OCI-LY3 (cell line): ENCODE results near the gene RALGAPB.

Source experiments
- H2AFZ ChIP-seq: fragments of 200-600, 300-600 bp; shearing (Covaris generic); 2 replicates; pipeline ENCODE4 v1.6.0; 2014; ENCODE audit warnings: antibody characterized with exemption, low read depth, low read length
- H3K27ac ChIP-seq: fragments of 200-600, 300-600 bp; sonication (generic); 2 replicates; pipeline ENCODE4 v1.5.1; 2014; ENCODE audit warnings: mild to moderate bottlenecking, low read length, moderate library complexity, mixed read lengths
- H3K27me3 ChIP-seq: fragments of 200-600, 300-600 bp; sonication (generic); 2 replicates; pipeline ENCODE4 v1.6.1; 2014; ENCODE audit warnings: low read depth, low read length, mixed read lengths
- H3K36me3 ChIP-seq: fragments of 200-600, 300-600 bp; sonication (generic); replicated peaks from 2 replicates; pipeline ENCODE3; 2014; ENCODE audit warnings: low read depth, low read length, mixed read lengths
- H3K4me1 ChIP-seq: fragments of 300-600, 200-600 bp; sonication (generic); 2 replicates; pipeline ENCODE4 v1.6.1; 2014; ENCODE audit warnings: low read length, mixed read lengths
- H3K4me2 ChIP-seq: fragments of 200-600, 300-600 bp; sonication (generic); 2 replicates; pipeline ENCODE4 v1.6.1; 2014; ENCODE audit warnings: low read length, mixed read lengths
- H3K4me3 ChIP-seq: fragments of 300-600, 200-600 bp; sonication (generic); 2 replicates; pipeline ENCODE4 v1.5.1; 2014; ENCODE audit warnings: antibody characterized with exemption, mild to moderate bottlenecking, low read length, moderate library complexity
- H3K79me2 ChIP-seq: fragments of 300-600, 200-600 bp; shearing (Covaris generic); 2 replicates; pipeline ENCODE4 v1.6.1; 2014; ENCODE audit warnings: mild to moderate bottlenecking, low read length, mixed read lengths
- H3K9ac ChIP-seq: fragments of 300-600, 200-600 bp; shearing (Covaris generic); 2 replicates; pipeline ENCODE4 v1.6.0; 2014; ENCODE audit warnings: mild to moderate bottlenecking, low read length, moderate library complexity
- H3K9me3 ChIP-seq: fragments of 200-600, 300-600 bp; shearing (Covaris generic); 2 replicates; pipeline ENCODE4 v1.6.1; 2014; ENCODE audit warnings: low read length, mixed read lengths; ENCODE audit not compliant: insufficient read depth
- H4K20me1 ChIP-seq: fragments of 200-600, 300-600 bp; sonication (generic); 2 replicates; pipeline ENCODE4 v1.6.1; 2016; ENCODE audit warnings: low read length, mixed read lengths; ENCODE audit not compliant: insufficient read depth
- CTCF ChIP-seq: fragments of 200-600, 300-600 bp; sonication (generic); IDR thresholded peaks from 2 replicates; pipeline ENCODE4 v1.5.1; 2014; ENCODE audit warnings: antibody characterized with exemption, low read length, low read depth
- EZH2phosphoT487 ChIP-seq: fragments of 200-600 bp; shearing (Covaris generic); IDR thresholded peaks from 2 replicates; pipeline ENCODE4 v1.6.1; 2018; ENCODE audit warnings: antibody characterized with exemption, mixed run types, low read depth

RALGAPB gene

GRCh38 chr20:38427655-38428023 lies 45.0 kb upstream of the RALGAPB start:
- Histone ChIP-seq H3K9ac (no peak overlapping the region), H3K27me3 (no peaks in the 10 kb centered on the region), H4K20me1 (peaks cover 95% of the 10 kb centered on the region), H3K4me3 (no peak overlapping the region), H2AFZ (no peak overlapping the region), H3K9me3 (no peaks in the 10 kb centered on the region), H3K4me1 (peaks cover 7% of the 10 kb centered on the region), H3K79me2 (peaks cover 98% of the 10 kb centered on the region), H3K36me3 (peaks cover 90% of the 10 kb centered on the region), H3K4me2 (no peak overlapping the region), H3K27ac (no peak overlapping the region)
- no peak for TF ChIP-seq CTCF
- TF ChIP-seq EZH2phosphoT487, result no peak

- peaks cover 96% of the 10 kb centered on the region for H4K20me1 ChIP-seq
- no peak overlapping the region for H3K4me2 ChIP-seq
- H3K36me3 ChIP-seq, result peaks cover 91% of the 10 kb centered on the region
- H3K9ac ChIP-seq, result no peak overlapping the region
- peaks cover 100% of the 10 kb centered on the region for H3K79me2 ChIP-seq
- H3K27me3 ChIP-seq, result no peaks in the 10 kb centered on the region
- H3K27ac ChIP-seq, result no peak overlapping the region
- peaks cover 17% of the 10 kb centered on the region for H3K4me1 ChIP-seq
- no peak overlapping the region for H2AFZ ChIP-seq
- H3K4me3 ChIP-seq, result no peak overlapping the region
- no peak for TF ChIP-seq EZH2phosphoT487
- TF ChIP-seq CTCF, result no peak
- H3K9me3 ChIP-seq, result no peaks in the 10 kb centered on the region
Observed at GRCh38 chr20:38428800-38429199, 43.8 kb upstream of the RALGAPB start.

GRCh38 chr20:38429301-38429700 lies 43.3 kb upstream of the RALGAPB start:
- Histone ChIP-seq H3K4me2 (no peak overlapping the region), H3K79me2 (peaks cover 100% of the 10 kb centered on the region), H3K9me3 (no peaks in the 10 kb centered on the region)

GRCh38 chr20:38430679-38431325 lies 41.8 kb upstream of the RALGAPB start:
- no peak overlapping the region for H3K9ac ChIP-seq
- H3K79me2 ChIP-seq, result peaks cover 99% of the 10 kb centered on the region

More at GRCh38 chr20:38429301-38429700, 43.3 kb upstream of the RALGAPB start:
- Histone ChIP-seq H3K36me3 (peaks cover 92% of the 10 kb centered on the region), H3K27me3 (no peaks in the 10 kb centered on the region), H3K4me1 (peaks cover 19% of the 10 kb centered on the region), H3K27ac (no peak overlapping the region), H3K4me3 (no peak overlapping the region), H3K9ac (no peak overlapping the region), H4K20me1 (peaks cover 95% of the 10 kb centered on the region), H2AFZ (no peak overlapping the region)
- TF ChIP-seq CTCF (no peak), EZH2phosphoT487 (no peak)

More at GRCh38 chr20:38430679-38431325, 41.8 kb upstream of the RALGAPB start:
- H3K36me3 ChIP-seq, result peaks cover 82% of the 10 kb centered on the region
- H3K4me2 ChIP-seq, result no peak overlapping the region
- H3K27me3 ChIP-seq, result no peaks in the 10 kb centered on the region
- TF ChIP-seq CTCF, result no peak
- TF ChIP-seq EZH2phosphoT487, result no peak
- no peak overlapping the region for H2AFZ ChIP-seq
- H3K4me3 ChIP-seq, result no peak overlapping the region
- no peak overlapping the region for H3K27ac ChIP-seq
- H4K20me1 ChIP-seq, result peaks cover 80% of the 10 kb centered on the region
- H3K4me1 ChIP-seq, result peaks cover 21% of the 10 kb centered on the region
- H3K9me3 ChIP-seq, result no peaks in the 10 kb centered on the region
